Body of pancreas (tissue), 4 donors: Measurements from ENCODE around the gene DYNC2LI1. TPM values are rescaled to one million over a fixed set of nuclear protein-coding genes. Genes with fewer than 3 reads are reported as not detected.

Experiments used
- ATAC-seq: fragments of 150-250 bp; one replicate; pipeline ENCODE4 v1.9.1; 2016
- DNase-seq, 4 donors: peaks; one replicate each; pipeline ENCODE4 v3.0.0-alpha.2; 2019
- H3K27ac ChIP-seq, 4 donors: fragments of 200-600 bp; sonication (generic); 1 replicate in 3 of 4; 2 replicates in 1 of 4; pipeline versions ENCODE4 v1.5.1 to v1.6.1; 2016 to 2019; ENCODE audit warnings: mild to moderate bottlenecking in 1 of 4, mixed read lengths in 1 of 4, moderate library complexity in 1 of 4
- H3K27me3 ChIP-seq, 2 donors: fragments of 200-600 bp; sonication (generic); one replicate each; pipeline ENCODE4 v1.6.0; 2016; ENCODE audit warnings: mild to moderate bottlenecking in 1 of 2
- H3K36me3 ChIP-seq, 2 donors: fragments of 200-600 bp; sonication (generic); replicated peaks in 1 of 2; 2 replicates each; pipeline ENCODE4 v1.5.1; 2016; ENCODE audit warnings: low read depth in 2 of 2; ENCODE audit not compliant: insufficient read depth in 1 of 2
- H3K4me1 ChIP-seq: fragments of 200-600 bp; sonication (generic); one replicate; pipeline ENCODE4 v1.6.0; 2016
- H3K4me3 ChIP-seq, 2 donors: fragments of 200-600 bp; sonication (generic); 1 replicate in 1 of 2; 2 replicates in 1 of 2; pipeline ENCODE4 v1.5.1; 2016 to 2019
- H3K9me3 ChIP-seq, 3 donors: fragments of 200-600 bp; sonication (generic); 1 replicate in 2 of 3; 2 replicates in 1 of 3; pipeline ENCODE4 v1.5.1; 2016
- POLR2A ChIP-seq, 3 donors: fragments of 450-650 bp; IDR thresholded peaks; one replicate each; pipeline ENCODE4 v1.6.1; 2016; ENCODE audit warnings: antibody characterized with exemption in 3 of 3, mild to moderate bottlenecking in 2 of 3
- WGBS, 2 donors: methylation state at CpG; one replicate each; pipeline ENCODE4 v1.1.5; 2017; 5-methylcytosine and 5-hydroxymethylcytosine counted together
- intact Hi-C: fragments of 100-400 bp; cut with DNase I; formaldehyde crosslinking; loops from one replicate; pipeline ENCODE4 v1.15.1; 2023
- total RNA-seq, 2 donors: library from RNA; depleted of rRNA; stranded (reverse); fragments of >200 nt; gene quantifications; one replicate each; pipeline ENCODE4 v1.1.0, GENCODE V29; 2016
- TF ChIP-seq, protein P1 (sequence below), 7 experiments: fragments of 450-650 bp in 4 of 7; fragments of 200-600 bp in 3 of 7; sonication (generic) in 3 of 7; IDR thresholded peaks; one replicate each; pipeline ENCODE4 v1.5.1; 2016 to 2019; ENCODE audit warnings: antibody characterized with exemption in 7 of 7

Gene DYNC2LI1
- total RNA-seq, 2 donors from 2014 or later = 21.0 to 21.4 TPM

- Histone ChIP-seq H3K4me3 (no peak overlapping the region), H3K4me1 (no peaks in the 10 kb centered on the region), H3K27me3 (no peaks in the 10 kb centered on the region), H3K9me3 (no peaks in the 10 kb centered on the region), H3K27ac (no peak overlapping the region), H3K36me3 (peaks cover 0 to 2% of the 10 kb centered on the region in 2 donors)
- intact Hi-C loops = no loop called here
- WGBS, 2 donors = 29 to 45% methylated on average over 1 of the region's 1 CpG
- ATAC-seq (no peak), DNase-seq (no peak)
- TF ChIP-seq, protein P1, sequence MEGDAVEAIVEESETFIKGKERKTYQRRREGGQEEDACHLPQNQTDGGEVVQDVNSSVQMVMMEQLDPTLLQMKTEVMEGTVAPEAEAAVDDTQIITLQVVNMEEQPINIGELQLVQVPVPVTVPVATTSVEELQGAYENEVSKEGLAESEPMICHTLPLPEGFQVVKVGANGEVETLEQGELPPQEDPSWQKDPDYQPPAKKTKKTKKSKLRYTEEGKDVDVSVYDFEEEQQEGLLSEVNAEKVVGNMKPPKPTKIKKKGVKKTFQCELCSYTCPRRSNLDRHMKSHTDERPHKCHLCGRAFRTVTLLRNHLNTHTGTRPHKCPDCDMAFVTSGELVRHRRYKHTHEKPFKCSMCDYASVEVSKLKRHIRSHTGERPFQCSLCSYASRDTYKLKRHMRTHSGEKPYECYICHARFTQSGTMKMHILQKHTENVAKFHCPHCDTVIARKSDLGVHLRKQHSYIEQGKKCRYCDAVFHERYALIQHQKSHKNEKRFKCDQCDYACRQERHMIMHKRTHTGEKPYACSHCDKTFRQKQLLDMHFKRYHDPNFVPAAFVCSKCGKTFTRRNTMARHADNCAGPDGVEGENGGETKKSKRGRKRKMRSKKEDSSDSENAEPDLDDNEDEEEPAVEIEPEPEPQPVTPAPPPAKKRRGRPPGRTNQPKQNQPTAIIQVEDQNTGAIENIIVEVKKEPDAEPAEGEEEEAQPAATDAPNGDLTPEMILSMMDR (IDR thresholded peaks at IDR 0.05) = no peak
- no peak for TF ChIP-seq POLR2A (IDR thresholded peaks at IDR 0.05)
These were observed 22.4 kb downstream of the DYNC2LI1 start for GRCh38 chr2:43796206-43796605.

- TF ChIP-seq, protein P1 (IDR thresholded peaks at IDR 0.05) = peak in 3 of 7 experiments; percentile 5 to 16 (median 10)
- TF ChIP-seq POLR2A (IDR thresholded peaks at IDR 0.05) = no peak
- Histone ChIP-seq H3K9me3 (no peaks in the 10 kb centered on the region), H3K27ac (no peak overlapping the region), H3K4me3 (no peak overlapping the region), H3K4me1 (no peaks in the 10 kb centered on the region), H3K36me3 (peaks cover 0 to 2% of the 10 kb centered on the region in 2 donors), H3K27me3 (no peaks in the 10 kb centered on the region)
- 77 to 80% methylated on average over 4 of the region's 4 CpGs for WGBS, 2 donors
- intact Hi-C loops = no loop called here
- no peak for ATAC-seq
- DNase-seq = no peak
These were observed 24.5 kb downstream of the DYNC2LI1 start for GRCh38 chr2:43798300-43798699.

DNA sequence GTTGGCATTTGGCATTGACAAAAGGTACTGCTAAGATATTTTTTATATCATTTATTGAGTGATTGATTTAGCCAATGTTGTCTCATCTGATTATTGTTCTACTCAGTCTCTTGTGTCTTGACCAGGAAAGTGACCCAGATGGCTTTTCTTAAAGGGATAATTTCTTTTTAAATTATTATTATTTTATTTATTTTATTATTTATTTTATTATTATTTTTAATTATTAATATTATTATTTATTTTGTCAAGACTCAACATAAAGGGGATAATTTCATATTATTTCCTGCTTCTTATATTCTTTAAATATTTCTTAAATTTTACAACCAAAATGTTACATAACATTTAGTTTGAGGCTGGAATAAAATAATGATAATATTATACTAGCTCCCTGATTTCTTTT lies 27.1 kb downstream of the DYNC2LI1 start:
- intact Hi-C loops = no loop called here
- TF ChIP-seq, protein P1 (IDR thresholded peaks at IDR 0.05) = no peak
- H3K4me3 ChIP-seq = no peak overlapping the region
- ATAC-seq = no peak
- no peak for DNase-seq
- no peaks in the 10 kb centered on the region for H3K27me3 ChIP-seq
- no peak overlapping the region for H3K27ac ChIP-seq
- no peaks in the 10 kb centered on the region for H3K9me3 ChIP-seq
- H3K36me3 ChIP-seq = no peaks in the 10 kb centered on the region
- peaks cover 1% of the 10 kb centered on the region for H3K4me1 ChIP-seq

GRCh38 chr2:43802135-43802534 lies 28.3 kb downstream of the DYNC2LI1 start:
- H3K4me3 ChIP-seq = no peak overlapping the region
- WGBS, 2 donors = 92 to 94% methylated on average over 2 of the region's 2 CpGs
- H3K27me3 ChIP-seq = no peaks in the 10 kb centered on the region
- ATAC-seq (no peak), DNase-seq (no peak)
- TF ChIP-seq POLR2A (IDR thresholded peaks at IDR 0.05) = no peak
- TF ChIP-seq, protein P1 (IDR thresholded peaks at IDR 0.05) = no peak
- intact Hi-C loops = no loop called here
- H3K9me3 ChIP-seq = no peaks in the 10 kb centered on the region
- H3K27ac ChIP-seq = no peak overlapping the region
- H3K4me1 ChIP-seq = peaks cover 5% of the 10 kb centered on the region
- H3K36me3 ChIP-seq = no peaks in the 10 kb centered on the region

DNA sequence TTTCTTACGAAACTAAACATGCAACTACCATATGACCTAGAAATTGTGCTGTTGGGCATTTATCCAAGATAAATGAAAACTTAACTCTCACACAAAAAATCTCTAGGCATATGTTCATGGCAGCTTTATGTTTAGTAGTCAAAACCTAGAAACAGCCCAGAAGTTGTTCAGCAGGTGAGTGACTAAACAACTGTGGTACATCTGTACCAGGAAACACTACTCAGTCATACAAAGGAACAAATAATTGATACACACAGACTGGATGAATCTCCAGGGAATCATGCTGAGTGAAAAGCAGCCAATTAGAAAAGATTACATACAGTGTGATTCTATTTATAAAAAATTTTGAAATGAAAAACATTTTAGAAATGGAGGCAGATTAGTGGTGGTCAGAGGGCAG lies 29.3 kb downstream of the DYNC2LI1 start:
- intact Hi-C loops = no loop called here
- no peaks in the 10 kb centered on the region for H3K36me3 ChIP-seq
- no peaks in the 10 kb centered on the region for H3K27me3 ChIP-seq
- ATAC-seq = no peak
- no peak overlapping the region for H3K4me3 ChIP-seq
- H3K9me3 ChIP-seq = no peaks in the 10 kb centered on the region
- H3K4me1 ChIP-seq = peaks cover 5% of the 10 kb centered on the region
- no peak for DNase-seq
- 57 to 67% methylated on average over 1 of the region's 1 CpG for WGBS, 2 donors
- H3K27ac ChIP-seq = no peak overlapping the region
- no peak for TF ChIP-seq POLR2A (IDR thresholded peaks at IDR 0.05)
- TF ChIP-seq, protein P1 (IDR thresholded peaks at IDR 0.05) = no peak
